ENCODE measurements around the gene BORCS6. TPM values are rescaled to one million over a fixed set of nuclear protein-coding genes. Genes with fewer than 3 reads are reported as not detected.
A peak's percentile ranks its signal among the peaks of the same experiment; 100 is the strongest.

The BORCS6 gene
- total RNA-seq, 1 donor from 2014 or later, result 13.3 TPM

DNA sequence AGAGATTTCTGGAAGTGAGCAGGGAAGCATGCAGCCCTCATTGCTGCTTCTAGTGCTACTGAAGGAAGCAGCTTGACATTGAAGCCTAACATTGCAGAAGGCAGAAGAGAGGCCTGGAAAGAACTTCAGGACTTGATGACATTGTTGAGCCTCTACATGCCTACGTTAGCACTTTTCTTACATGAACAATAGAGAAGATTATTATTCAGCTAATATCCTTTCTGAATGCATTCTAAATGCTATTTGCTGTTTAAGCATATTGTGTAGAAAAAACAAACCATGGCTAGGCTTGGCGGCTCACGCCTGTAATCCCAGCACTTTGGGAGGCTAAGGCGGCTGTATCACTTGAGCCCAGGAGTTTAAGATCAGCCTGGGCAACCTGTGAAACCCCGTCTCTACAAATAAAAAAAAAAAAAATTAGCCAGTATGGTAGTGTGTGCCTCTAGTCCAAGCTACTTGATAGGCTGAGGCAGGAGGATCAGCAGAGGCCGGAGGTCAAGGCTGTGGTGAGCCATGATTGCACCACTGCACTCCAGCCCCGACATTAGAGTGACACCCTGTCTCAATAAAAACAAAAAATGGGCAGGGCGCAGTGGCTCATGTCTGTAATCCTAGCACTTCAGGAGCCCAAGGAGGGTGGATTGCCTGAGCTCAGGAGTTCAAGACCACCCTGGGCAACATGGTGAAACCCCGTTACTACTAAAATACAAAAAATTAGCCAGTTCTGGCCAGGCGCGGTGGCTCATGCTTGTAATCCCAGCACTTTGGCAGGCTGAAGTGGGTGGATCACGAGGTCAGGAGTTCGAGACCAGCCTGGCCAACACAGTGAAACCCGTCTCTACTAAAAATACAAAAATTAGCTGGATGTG lies 22.6 kb upstream of the BORCS6 start:
- no peak for DNase-seq (ENCODE audit: low read depth)
- Histone ChIP-seq H3K27me3 (ENCODE audit: control insufficient read depth, insufficient read depth, low read length) (no peaks in the 10 kb centered on the region), H3K4me3 (ENCODE audit: low read depth, low read length) (no peak overlapping the region), H3K36me3 (ENCODE audit: control insufficient read depth, insufficient read depth, low read length) (no peaks in the 10 kb centered on the region)
- TF ChIP-seq, protein P1, sequence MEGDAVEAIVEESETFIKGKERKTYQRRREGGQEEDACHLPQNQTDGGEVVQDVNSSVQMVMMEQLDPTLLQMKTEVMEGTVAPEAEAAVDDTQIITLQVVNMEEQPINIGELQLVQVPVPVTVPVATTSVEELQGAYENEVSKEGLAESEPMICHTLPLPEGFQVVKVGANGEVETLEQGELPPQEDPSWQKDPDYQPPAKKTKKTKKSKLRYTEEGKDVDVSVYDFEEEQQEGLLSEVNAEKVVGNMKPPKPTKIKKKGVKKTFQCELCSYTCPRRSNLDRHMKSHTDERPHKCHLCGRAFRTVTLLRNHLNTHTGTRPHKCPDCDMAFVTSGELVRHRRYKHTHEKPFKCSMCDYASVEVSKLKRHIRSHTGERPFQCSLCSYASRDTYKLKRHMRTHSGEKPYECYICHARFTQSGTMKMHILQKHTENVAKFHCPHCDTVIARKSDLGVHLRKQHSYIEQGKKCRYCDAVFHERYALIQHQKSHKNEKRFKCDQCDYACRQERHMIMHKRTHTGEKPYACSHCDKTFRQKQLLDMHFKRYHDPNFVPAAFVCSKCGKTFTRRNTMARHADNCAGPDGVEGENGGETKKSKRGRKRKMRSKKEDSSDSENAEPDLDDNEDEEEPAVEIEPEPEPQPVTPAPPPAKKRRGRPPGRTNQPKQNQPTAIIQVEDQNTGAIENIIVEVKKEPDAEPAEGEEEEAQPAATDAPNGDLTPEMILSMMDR (IDR thresholded peaks at IDR 0.05; ENCODE audit: insufficient read depth, low read length, poor library complexity, severe bottlenecking), result no peak

DNA sequence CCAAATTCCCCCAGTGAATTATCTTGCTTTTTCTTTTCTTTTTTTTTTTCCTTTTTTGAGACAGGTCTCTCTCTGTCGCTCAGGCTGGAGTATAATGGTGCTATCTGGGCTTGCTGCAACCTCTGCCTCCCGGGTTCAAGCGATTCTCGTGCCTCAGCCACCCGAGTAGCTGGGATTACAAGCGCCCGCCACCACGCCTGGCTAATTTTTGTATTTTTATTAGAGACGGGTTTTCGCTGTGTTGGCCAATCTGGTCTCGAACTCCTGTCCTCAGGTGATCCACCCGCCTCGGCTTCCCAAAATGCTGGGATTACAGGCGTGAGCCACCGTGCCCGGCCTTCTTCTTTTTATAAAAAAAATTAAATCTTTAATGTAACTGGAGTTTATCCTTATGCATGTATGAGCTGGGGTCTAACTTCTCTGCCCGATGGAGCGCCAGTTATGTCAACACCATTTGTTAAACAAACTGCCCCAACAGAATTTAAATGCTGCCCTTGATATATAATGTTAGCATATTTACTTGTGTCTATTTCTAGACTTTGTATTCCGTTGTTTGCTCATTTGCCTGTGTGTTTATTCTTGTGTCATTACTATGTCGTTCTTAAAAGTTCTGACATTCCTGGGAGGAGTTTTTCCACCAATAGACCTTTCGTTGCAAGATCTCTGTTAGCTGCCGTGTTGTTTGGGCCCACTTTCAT lies 20.9 kb upstream of the BORCS6 start:
- peak overlapping the region; percentile 67 for H3K4me3 ChIP-seq (ENCODE audit: low read depth, low read length)
- TF ChIP-seq, protein P1 (IDR thresholded peaks at IDR 0.05; ENCODE audit: insufficient read depth, low read length, poor library complexity, severe bottlenecking), result no peak
- DNase-seq (ENCODE audit: low read depth), result no peak
- no peaks in the 10 kb centered on the region for H3K27me3 ChIP-seq (ENCODE audit: control insufficient read depth, insufficient read depth, low read length)
- peaks cover 2% of the 10 kb centered on the region for H3K36me3 ChIP-seq (ENCODE audit: control insufficient read depth, insufficient read depth, low read length)

DNA sequence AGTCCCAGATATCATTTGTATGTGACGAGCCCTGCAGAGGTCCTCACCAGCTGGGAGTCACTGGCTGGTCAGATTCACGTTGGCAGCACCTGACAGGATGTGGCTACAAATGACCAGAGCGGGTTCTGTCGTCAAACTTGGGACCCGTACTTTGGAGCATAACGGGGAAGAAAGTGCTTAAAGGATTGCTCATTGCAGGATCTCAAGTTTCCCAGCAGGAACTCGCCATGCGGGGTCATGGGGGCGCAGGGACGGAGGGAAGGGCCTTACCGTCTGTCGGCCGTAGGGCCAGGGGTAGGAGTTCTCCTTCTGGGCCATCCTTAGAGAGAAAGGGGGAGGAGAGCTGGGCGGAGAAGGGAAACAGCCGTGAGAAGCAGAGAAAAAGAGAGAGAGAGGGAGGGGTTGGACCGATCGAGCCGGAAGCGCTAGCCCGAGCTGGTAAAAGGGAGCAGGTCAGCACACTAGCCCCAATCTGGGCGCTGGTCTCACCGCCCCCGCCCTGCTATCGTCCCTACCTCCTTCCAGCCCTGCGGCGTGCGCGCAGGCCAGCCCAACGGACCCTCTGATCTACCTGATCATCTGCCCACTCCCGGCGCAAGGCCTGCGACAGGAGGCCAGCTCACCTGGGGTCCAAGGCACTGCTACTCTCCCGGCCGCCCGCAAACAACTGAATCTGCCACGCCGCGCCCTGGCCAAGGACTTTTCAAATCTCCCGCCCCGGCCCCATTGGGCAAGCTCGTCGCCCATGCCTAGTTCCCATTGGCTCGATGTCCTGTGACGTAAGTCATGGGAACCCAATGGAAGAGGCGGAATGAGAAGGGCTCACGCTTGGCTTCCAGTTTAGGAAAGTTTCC lies 20.2 kb upstream of the BORCS6 start, which contains the start of gene AURKB:
AURKB (minus strand) TSS at position 669 of the 854 bp plus-strand sequence; CDS start at position 318, 351 bp downstream.
- TF ChIP-seq, protein P1 (IDR thresholded peaks at IDR 0.05; ENCODE audit: insufficient read depth, low read length, poor library complexity, severe bottlenecking), result no peak
- Histone ChIP-seq H3K36me3 (ENCODE audit: control insufficient read depth, insufficient read depth, low read length) (peaks cover 2% of the 10 kb centered on the region), H3K27me3 (ENCODE audit: control insufficient read depth, insufficient read depth, low read length) (no peaks in the 10 kb centered on the region), H3K4me3 (ENCODE audit: low read depth, low read length) (peak within 1 kb of the TSS; percentile 67)
- DNase-seq (ENCODE audit: low read depth), result peak; percentile 87

DNA sequence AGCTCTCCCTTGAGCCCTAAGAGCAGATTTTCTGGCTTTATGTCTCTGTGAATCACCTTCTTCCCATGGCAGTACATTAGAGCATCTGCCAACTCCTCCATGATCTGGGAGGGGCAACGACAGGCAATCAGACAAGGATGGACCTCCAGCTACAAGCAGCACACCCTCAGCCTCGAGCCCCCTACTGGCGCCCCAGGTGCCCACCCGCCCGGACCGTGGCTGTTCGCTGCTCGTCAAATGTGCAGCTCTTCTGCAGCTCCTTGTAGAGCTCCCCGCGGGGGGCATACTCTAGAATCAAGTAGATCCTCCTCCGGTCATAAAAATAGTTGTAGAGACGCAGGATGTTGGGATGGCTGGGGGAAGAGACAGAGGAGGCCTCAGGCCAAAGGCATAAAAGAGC lies 16.6 kb upstream of the BORCS6 start:
- Histone ChIP-seq H3K27me3 (ENCODE audit: control insufficient read depth, insufficient read depth, low read length) (no peaks in the 10 kb centered on the region), H3K36me3 (ENCODE audit: control insufficient read depth, insufficient read depth, low read length) (peaks cover 2% of the 10 kb centered on the region), H3K4me3 (ENCODE audit: low read depth, low read length) (no peak overlapping the region)
- TF ChIP-seq, protein P1 (IDR thresholded peaks at IDR 0.05; ENCODE audit: insufficient read depth, low read length, poor library complexity, severe bottlenecking), result no peak
- DNase-seq (ENCODE audit: low read depth), result no peak

DNA sequence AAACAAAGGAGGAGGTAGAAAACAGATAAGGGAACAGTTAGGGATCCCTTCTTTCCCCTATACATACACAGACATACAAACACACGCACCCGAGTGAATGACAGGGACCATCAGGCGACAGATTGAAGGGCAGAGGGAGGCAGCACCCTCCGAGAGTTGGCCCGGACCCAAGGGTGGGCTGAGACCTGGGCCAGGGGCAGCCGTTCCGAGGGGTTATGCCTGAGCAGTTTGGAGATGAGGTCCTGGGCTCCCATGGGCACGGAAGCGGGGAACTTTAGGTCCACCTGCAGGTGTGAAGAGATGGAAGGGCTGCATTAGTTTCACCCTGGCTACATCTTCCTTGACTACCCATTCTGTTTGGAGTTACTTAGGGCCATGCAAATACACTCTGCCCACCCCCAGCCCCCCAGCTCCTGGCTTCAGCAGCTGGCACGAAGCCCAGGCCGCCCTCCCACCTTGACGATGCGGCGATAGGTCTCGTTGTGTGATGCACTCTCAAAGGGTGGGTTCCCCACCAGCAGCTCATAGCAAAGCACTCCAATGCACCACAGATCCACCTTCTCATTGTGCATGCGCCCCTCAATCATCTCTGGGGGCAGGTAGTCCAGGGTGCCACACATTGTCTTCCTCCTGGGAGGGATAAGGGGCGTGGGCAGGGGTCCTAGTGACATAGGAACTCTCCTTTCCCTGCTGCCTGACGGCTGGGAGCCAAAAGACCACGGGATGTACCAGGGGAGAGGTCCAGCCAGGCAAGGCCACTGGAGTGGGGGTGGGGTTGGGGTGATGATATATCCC lies 15.0 kb upstream of the BORCS6 start:
- H3K36me3 ChIP-seq (ENCODE audit: control insufficient read depth, insufficient read depth, low read length), result peaks cover 2% of the 10 kb centered on the region
- no peak for DNase-seq (ENCODE audit: low read depth)
- H3K27me3 ChIP-seq (ENCODE audit: control insufficient read depth, insufficient read depth, low read length), result no peaks in the 10 kb centered on the region
- TF ChIP-seq, protein P1 (IDR thresholded peaks at IDR 0.05; ENCODE audit: insufficient read depth, low read length, poor library complexity, severe bottlenecking), result no peak
- no peak overlapping the region for H3K4me3 ChIP-seq (ENCODE audit: low read depth, low read length)

Measured in kidney epithelial cell (primary cell).